Measurements from ENCODE around the gene CDH10.

GRCh38 chr5:24635209-24635608, 9.6 kb downstream of the CDH10 start:
- TF ChIP-seq CTCF (IDR thresholded peaks at IDR 0.05 in 4 of 5, conservative IDR thresholded peaks at IDR 0.05 in 1 of 5): no peak
- TF ChIP-seq POLR2A (IDR thresholded peaks at IDR 0.05): no peak
